Measurements from ENCODE around the gene BMAL1. TPM values are rescaled to one million over a fixed set of nuclear protein-coding genes. Genes with fewer than 3 reads are reported as not detected.
A peak's percentile ranks its signal among the peaks of the same experiment; 100 is the strongest.

The BMAL1 gene
- total RNA-seq, 2 donors from 2014 or later = 20.1 to 62.3 TPM

- ATAC-seq = peak; percentile 41 to 44
- H3K9me3 Mint-ChIP-seq = no peaks in the 10 kb centered on the region
- DNase-seq (ENCODE audit: low spot score in 2 of 2) = no peak
- no peaks in the 10 kb centered on the region for H3K36me3 Mint-ChIP-seq
- H3K27ac Mint-ChIP-seq = peak overlapping the region in 1 of 2 donors; percentile 7
Observed at GRCh38 chr11:13318498-13319295, 41.1 kb downstream of the BMAL1 start.

GRCh38 chr11:13320688-13321087 lies 43.1 kb downstream of the BMAL1 start:
- ATAC-seq = no peak

GRCh38 chr11:13321431-13321830 lies 43.8 kb downstream of the BMAL1 start:
- DNase-seq (ENCODE audit: low spot score in 2 of 2) (no peak), ATAC-seq (no peak)
- Mint-ChIP-seq H3K9me3 (no peaks in the 10 kb centered on the region), H3K27ac (no peak overlapping the region), H3K36me3 (no peaks in the 10 kb centered on the region)

More at GRCh38 chr11:13320688-13321087, 43.1 kb downstream of the BMAL1 start:
- H3K9me3 Mint-ChIP-seq = no peaks in the 10 kb centered on the region
- no peaks in the 10 kb centered on the region for H3K36me3 Mint-ChIP-seq
- H3K27ac Mint-ChIP-seq = no peak overlapping the region
- no peak for DNase-seq (ENCODE audit: low spot score in 2 of 2)

GRCh38 chr11:13324141-13324540 lies 46.6 kb downstream of the BMAL1 start:
- DNase-seq (ENCODE audit: low spot score in 2 of 2) (no peak), ATAC-seq (no peak)
- Mint-ChIP-seq H3K27ac (peak overlapping the region in 1 of 2 donors; percentile 45), H3K9me3 (no peaks in the 10 kb centered on the region), H3K36me3 (no peaks in the 10 kb centered on the region)

- no peak overlapping the region for H3K27ac Mint-ChIP-seq
- H3K36me3 Mint-ChIP-seq = no peaks in the 10 kb centered on the region
Observed at GRCh38 chr11:13324709-13325108, 47.1 kb downstream of the BMAL1 start.

GRCh38 chr11:13327421-13327820 lies 49.8 kb downstream of the BMAL1 start:
- Mint-ChIP-seq H3K27ac (peak overlapping the region in 1 of 2 donors; percentile 51), H3K36me3 (no peaks in the 10 kb centered on the region), H3K9me3 (no peaks in the 10 kb centered on the region)
- ATAC-seq (no peak), DNase-seq (ENCODE audit: low spot score in 2 of 2) (no peak)

More at GRCh38 chr11:13324709-13325108, 47.1 kb downstream of the BMAL1 start:
- H3K9me3 Mint-ChIP-seq = no peaks in the 10 kb centered on the region
- no peak for DNase-seq (ENCODE audit: low spot score in 2 of 2)
- ATAC-seq = no peak

- no peak overlapping the region for H3K27ac Mint-ChIP-seq
Observed at GRCh38 chr11:13328286-13328685, 50.7 kb downstream of the BMAL1 start.

GRCh38 chr11:13329670-13330356 lies 52.2 kb downstream of the BMAL1 start:
- ATAC-seq (peak in 1 of 2 donors; percentile 24), DNase-seq (ENCODE audit: low spot score in 2 of 2) (no peak)
- H3K36me3 Mint-ChIP-seq = no peaks in the 10 kb centered on the region
- no peaks in the 10 kb centered on the region for H3K9me3 Mint-ChIP-seq
- no peak overlapping the region for H3K27ac Mint-ChIP-seq

More at GRCh38 chr11:13328286-13328685, 50.7 kb downstream of the BMAL1 start:
- ATAC-seq (no peak), DNase-seq (ENCODE audit: low spot score in 2 of 2) (no peak)
- no peaks in the 10 kb centered on the region for H3K36me3 Mint-ChIP-seq
- H3K9me3 Mint-ChIP-seq = no peaks in the 10 kb centered on the region

- Mint-ChIP-seq H3K27ac (peak overlapping the region in 1 of 2 donors; percentile 68), H3K9me3 (no peaks in the 10 kb centered on the region), H3K36me3 (no peaks in the 10 kb centered on the region)
- no peak for DNase-seq (ENCODE audit: low spot score in 2 of 2)
- no peak for ATAC-seq
Observed at GRCh38 chr11:13332124-13332523, 54.5 kb downstream of the BMAL1 start.

GRCh38 chr11:13333456-13333957 lies 55.9 kb downstream of the BMAL1 start:
- Mint-ChIP-seq H3K27ac (peak overlapping the region; percentile 38 to 68), H3K36me3 (no peaks in the 10 kb centered on the region), H3K9me3 (no peaks in the 10 kb centered on the region)
- DNase-seq (ENCODE audit: low spot score in 2 of 2) = no peak
- ATAC-seq = no peak

GRCh38 chr11:13334034-13334786 lies 56.6 kb downstream of the BMAL1 start:
- no peaks in the 10 kb centered on the region for H3K36me3 Mint-ChIP-seq
- H3K9me3 Mint-ChIP-seq = no peaks in the 10 kb centered on the region
- ATAC-seq (no peak), DNase-seq (ENCODE audit: low spot score in 2 of 2) (no peak)
- peak overlapping the region in 1 of 2 donors; percentile 68 for H3K27ac Mint-ChIP-seq

GRCh38 chr11:13335319-13335718 lies 57.7 kb downstream of the BMAL1 start:
- ATAC-seq (peak in 1 of 2 donors; percentile 34), DNase-seq (ENCODE audit: low spot score in 2 of 2) (peak in 1 of 2 donors; percentile 67)
- H3K9me3 Mint-ChIP-seq = no peaks in the 10 kb centered on the region
- no peak overlapping the region for H3K27ac Mint-ChIP-seq
- no peaks in the 10 kb centered on the region for H3K36me3 Mint-ChIP-seq

- ATAC-seq = peak in 1 of 2 donors; percentile 8
- no peaks in the 10 kb centered on the region for H3K36me3 Mint-ChIP-seq
- no peak for DNase-seq (ENCODE audit: low spot score in 2 of 2)
- H3K9me3 Mint-ChIP-seq = no peaks in the 10 kb centered on the region
- no peak overlapping the region for H3K27ac Mint-ChIP-seq
Observed at GRCh38 chr11:13336246-13336878, 58.8 kb downstream of the BMAL1 start.

GRCh38 chr11:13338019-13338426 lies 60.4 kb downstream of the BMAL1 start:
- peak; percentile 26 to 50 for ATAC-seq
- Mint-ChIP-seq H3K27ac (peak overlapping the region; percentile 53 to 75), H3K36me3 (no peaks in the 10 kb centered on the region), H3K9me3 (no peaks in the 10 kb centered on the region)
- DNase-seq (ENCODE audit: low spot score in 2 of 2) = no peak

GRCh38 chr11:13338427-13339069 lies 61.0 kb downstream of the BMAL1 start:
- Mint-ChIP-seq H3K36me3 (no peaks in the 10 kb centered on the region), H3K27ac (peak overlapping the region; percentile 57 to 75), H3K9me3 (no peaks in the 10 kb centered on the region)
- DNase-seq (ENCODE audit: low spot score in 2 of 2) = peak in 1 of 2 donors; percentile 21
- ATAC-seq = peak; percentile 61 to 79

Data from activated naive CD4-positive, alpha-beta T cell treated with anti-CD3 and anti-CD28 coated beads, Interleukin-2, amount 50 U/mL, for 72 hours (primary cell).